NCI-H69 (cell line): Measurements from ENCODE around the gene CCRL2.
"Not testable (repeated sequence)": the region's sequence is repeated elsewhere in the genome, so short reads cannot be mapped to it uniquely, and the experiment has no call there.

Experiments
- DNase-seq: peaks from one replicate; lab custom pipeline; 2025; lab: John Stamatoyannopoulos, UW

CCRL2 gene

GRCh38 chr3:46380471-46381221 lies 26.4 kb upstream of the CCRL2 start:
- no peak for DNase-seq

- no peak for DNase-seq
Measured at GRCh38 chr3:46381625-46382024, 25.4 kb upstream of the CCRL2 start.

DNA sequence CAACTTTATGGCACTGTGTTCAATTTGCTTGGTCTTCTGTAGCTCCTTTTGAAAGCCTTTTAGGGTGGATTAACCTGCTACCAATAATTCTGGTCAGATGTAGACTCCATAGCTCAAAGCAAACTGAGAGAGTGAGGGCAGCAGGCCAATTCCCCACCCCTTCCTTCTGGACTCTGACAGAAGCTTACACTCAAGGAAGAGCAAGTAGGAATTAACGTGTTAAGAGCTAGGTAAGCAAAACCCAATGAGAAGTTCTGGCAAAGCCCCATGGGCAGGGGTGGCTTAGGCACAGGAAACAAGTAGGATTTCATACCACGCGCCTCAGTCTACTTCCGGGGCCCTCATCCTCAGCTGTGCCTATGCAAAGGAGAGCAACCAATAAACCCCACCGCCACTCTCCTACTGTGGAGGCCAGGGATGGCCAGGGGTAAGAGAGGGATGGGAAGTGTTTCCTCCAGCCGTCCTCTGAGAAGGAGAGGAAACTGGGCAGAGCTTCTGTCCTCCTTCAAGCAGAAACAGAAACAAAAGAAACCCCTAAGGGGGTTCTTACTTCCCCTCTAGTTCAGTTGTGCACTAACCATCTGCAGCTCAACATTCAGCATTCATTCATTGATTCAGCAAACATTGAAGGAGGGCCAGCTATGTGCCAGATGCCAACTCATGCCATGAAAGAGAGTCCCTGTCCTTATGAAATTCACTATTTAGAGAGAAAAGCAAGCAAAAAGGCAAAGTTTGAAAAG lies 23.7 kb upstream of the CCRL2 start:
- DNase-seq, result peak; percentile 18

GRCh38 chr3:46383951-46384330 lies 23.1 kb upstream of the CCRL2 start:
- peak; percentile 19 for DNase-seq

DNA sequence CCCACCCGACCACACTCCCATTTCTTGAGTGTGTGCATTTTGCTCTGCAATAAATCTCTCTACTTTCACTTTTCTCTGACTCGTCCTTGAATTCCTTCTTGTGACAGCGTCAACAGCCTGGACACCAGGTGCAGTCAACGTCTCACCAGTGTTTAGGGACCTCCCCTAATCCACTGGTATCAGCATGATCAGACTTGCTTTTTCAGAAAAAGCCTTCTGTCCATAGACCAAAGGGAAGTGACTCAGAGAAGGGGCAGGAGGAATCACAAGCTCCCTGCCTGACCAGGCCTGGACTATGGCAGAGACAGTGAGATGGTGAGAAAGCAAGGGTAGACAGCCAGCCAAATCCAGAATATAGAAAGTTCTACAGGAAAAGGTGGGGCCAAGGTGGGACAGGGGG lies 20.9 kb upstream of the CCRL2 start:
- peak; percentile 59 for DNase-seq

DNA sequence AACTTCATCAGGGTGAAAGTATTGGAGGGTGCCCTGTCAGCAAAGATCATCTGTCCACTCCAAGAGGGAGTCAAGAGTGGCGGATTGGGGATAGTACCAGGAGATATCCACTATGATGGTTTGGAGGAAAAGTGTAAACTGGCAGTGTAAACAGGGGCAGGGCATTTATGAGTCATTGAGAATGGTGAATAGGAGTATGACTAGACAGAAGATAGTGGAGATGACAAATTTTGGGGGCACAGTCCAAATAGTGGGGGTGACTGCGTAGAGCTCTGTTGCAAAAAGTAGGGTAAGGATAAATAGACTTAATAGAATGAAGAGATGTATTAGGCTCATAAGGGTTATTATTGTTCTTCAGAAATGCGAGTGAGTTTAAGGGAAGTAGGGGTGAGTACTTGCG lies 18.2 kb upstream of the CCRL2 start:
- not testable (repeated sequence) for DNase-seq

- no peak for DNase-seq
Measured at GRCh38 chr3:46389306-46389705, 17.8 kb upstream of the CCRL2 start.

- not testable (repeated sequence) for DNase-seq
Measured at GRCh38 chr3:46391526-46391925, 15.5 kb upstream of the CCRL2 start.

GRCh38 chr3:46393011-46393410 lies 14.0 kb upstream of the CCRL2 start:
- no peak for DNase-seq

DNA sequence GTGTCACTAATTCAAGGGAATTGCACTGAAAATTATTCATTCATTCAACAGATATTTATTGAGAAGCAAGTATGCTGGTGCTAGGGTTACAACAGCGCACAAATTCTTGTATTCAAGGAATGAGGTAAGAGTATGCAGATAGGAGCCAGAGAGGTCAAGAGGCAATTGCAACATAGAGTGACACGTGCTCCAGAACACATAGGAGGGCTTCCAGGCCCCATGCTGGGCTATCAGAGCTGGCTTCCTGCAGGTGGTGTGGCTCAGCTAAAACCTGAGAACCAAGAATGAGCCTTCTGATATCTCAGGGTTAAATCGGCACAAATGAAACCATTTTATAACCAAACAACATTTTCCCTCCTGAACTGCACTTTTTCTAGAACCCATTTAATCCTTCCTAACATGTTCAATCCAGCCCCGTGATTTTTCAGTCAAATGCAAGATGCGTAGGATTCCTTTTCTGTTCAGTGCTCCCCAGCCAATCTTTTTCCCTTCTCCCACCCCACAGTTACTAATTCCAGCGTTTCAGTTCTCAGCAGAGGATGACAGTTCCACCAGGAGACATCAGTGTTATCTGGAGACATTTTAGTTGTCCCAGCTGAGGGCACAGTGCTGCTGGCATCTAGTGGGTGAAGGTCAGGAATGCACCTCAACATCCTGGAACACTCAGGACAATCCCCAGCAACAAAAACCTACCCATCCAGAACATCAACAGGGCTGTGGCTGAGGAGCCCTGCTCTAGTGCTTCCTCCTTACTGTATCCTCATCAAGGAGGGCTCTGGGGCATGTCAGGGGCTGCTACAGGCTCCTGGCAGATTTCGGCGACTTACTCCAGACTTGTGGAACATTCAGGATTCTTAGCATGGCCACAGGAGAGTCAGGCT lies 13.3 kb upstream of the CCRL2 start:
- peak; percentile 36 for DNase-seq

GRCh38 chr3:46395210-46395661 lies 11.8 kb upstream of the CCRL2 start:
- no peak for DNase-seq

- DNase-seq, result no peak
Measured at GRCh38 chr3:46395766-46396530, 11.1 kb upstream of the CCRL2 start.

GRCh38 chr3:46397111-46397510 lies 9.9 kb upstream of the CCRL2 start:
- no peak for DNase-seq

GRCh38 chr3:46398186-46398955 lies 8.7 kb upstream of the CCRL2 start:
- no peak for DNase-seq

- DNase-seq, result no peak
Measured at GRCh38 chr3:46399098-46399497, 8.0 kb upstream of the CCRL2 start.

DNA sequence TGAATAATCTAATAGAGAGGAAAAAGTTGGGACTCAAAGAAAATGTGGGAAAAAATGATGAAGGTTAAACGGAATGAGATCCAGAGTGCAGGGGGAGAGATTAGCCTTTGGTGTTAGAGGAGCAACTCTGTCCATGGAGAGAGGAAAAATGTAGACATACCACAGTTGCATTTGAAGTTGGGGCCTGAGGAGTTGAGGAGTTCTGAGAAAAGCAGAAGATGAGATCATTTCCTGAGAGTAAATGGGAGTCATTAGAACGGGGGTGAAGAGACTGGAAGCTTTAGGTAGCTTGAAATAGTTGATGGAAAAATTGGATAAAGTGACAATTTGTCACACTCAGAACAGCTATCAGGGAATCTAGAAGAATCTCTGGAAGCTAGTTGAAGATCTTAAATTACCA lies 7.5 kb upstream of the CCRL2 start:
- no peak for DNase-seq

DNA sequence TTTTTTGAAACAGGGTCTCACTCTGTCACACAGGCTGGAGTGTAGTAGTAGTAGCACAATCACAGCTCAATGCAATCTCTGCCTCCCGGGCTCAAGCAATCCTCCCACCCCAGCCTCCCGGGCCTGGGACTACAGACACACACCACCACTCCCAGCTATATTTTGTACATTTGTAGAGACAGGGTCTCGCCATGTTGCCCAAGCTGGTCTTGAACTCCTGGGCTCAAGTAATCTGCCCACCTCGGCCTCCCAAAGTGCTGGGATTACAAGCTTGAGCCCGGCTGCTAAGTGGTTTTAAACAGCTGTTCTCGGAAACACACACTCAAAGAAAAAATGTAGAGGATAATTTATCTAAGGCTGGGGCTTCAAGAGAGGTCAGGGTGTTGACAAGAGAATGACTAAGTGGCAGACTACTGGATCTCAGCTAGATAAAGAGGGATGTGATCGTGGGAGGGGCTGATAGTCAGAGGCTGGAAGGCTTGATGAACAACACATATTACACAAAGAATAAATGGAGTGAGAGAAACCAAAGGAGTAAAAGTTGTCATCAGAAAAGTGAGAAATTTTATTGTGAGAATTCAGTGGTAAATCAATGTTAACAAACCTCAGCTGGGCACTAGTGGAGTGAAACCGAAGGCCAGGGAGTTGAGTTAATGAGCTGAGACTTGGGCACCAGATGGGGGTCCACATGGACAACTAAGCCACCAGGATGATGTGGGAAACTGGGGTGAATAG lies 6.9 kb upstream of the CCRL2 start:
- DNase-seq, result no peak

DNA sequence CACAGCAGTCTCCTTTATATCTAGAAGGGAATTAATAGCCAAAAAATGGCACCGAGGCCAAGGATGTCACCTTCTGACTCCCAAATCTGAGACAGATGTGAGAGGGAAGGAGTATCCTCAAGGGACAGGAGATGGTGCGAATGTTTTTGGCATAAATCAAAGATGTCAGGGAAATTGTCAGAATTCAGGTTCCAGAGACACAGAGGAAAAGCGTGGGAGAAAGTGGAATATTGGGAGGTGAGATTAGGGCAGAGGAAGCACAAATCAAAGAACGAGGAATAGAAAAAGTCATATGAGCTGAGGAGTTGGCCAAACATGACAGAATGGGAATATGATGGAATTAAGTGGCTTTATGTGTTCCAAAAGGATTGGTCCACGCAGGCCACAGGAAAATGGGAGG lies 6.2 kb upstream of the CCRL2 start:
- DNase-seq, result no peak

GRCh38 chr3:46401579-46401978 lies 5.5 kb upstream of the CCRL2 start:
- no peak for DNase-seq

- DNase-seq, result not testable (repeated sequence)
Measured at GRCh38 chr3:46402902-46403301, 4.2 kb upstream of the CCRL2 start.
